ENCODE results near the gene AASDH. TPM values are rescaled to one million over a fixed set of nuclear protein-coding genes. Genes with fewer than 3 reads are reported as not detected.

AASDH gene
- total and polyA plus RNA-seq, 12 donors = 2.0 to 8.7 (median 6.2) TPM

- no peak overlapping the region for H3K4me3 ChIP-seq
- DNase-seq (no peak), ATAC-seq (no peak)
- no peaks in the 10 kb centered on the region for H3K27me3 ChIP-seq
- H3K4me1 ChIP-seq = peaks cover 4 to 17% (median 13%) of the 10 kb centered on the region in 9 donors
- intact Hi-C loops (cut with DNase I) = no loop called here
- TF ChIP-seq CTCF (IDR thresholded peaks at IDR 0.05) = no peak
- peaks cover 0 to 20% (median 0%) of the 10 kb centered on the region in 9 donors for H3K36me3 ChIP-seq
- no peak overlapping the region for H3K27ac ChIP-seq
- 96% methylated on average over 8 of the region's 8 CpGs for WGBS, 2 donors
- no peaks in the 10 kb centered on the region for H3K9me3 ChIP-seq
Measured at GRCh38 chr4:56391270-56391669, 4.0 kb upstream of the AASDH start.

GRCh38 chr4:56389558-56389957, 2.3 kb upstream of the AASDH start:
- ATAC-seq = no peak
- Histone ChIP-seq H3K4me1 (peaks cover 4 to 27% (median 18%) of the 10 kb centered on the region in 9 donors), H3K36me3 (peaks cover 0 to 5% (median 0%) of the 10 kb centered on the region in 9 donors), H3K27ac (no peak overlapping the region), H3K9me3 (no peaks in the 10 kb centered on the region), H3K27me3 (no peaks in the 10 kb centered on the region), H3K4me3 (no peak overlapping the region)
- 53 to 64% methylated on average over 1 of the region's 1 CpG for WGBS, 2 donors
- intact Hi-C loops (cut with DNase I) = loop anchor here in 2 of 10 donors (5.0 kb wide), 1 partner anchor 48 kb away; the partner anchor contains the start of genes PAICS (in 2 of the 2) and PPAT (in 2 of the 2)
- TF ChIP-seq CTCF (IDR thresholded peaks at IDR 0.05) = no peak
- no peak for DNase-seq

- Histone ChIP-seq H3K4me3 (peak overlapping the region in 9 of 10 donors; percentile 51 to 88 (median 70)), H3K4me1 (peaks cover 4 to 27% (median 18%) of the 10 kb centered on the region in 9 donors), H3K36me3 (peaks cover 0 to 5% (median 0%) of the 10 kb centered on the region in 9 donors), H3K9me3 (no peaks in the 10 kb centered on the region), H3K27me3 (no peaks in the 10 kb centered on the region), H3K27ac (peak overlapping the region in 8 of 10 donors; percentile 89 to 98 (median 96))
- no peak for DNase-seq
- 23 to 37% methylated on average over 6 of the region's 6 CpGs for WGBS, 2 donors
- no peak for TF ChIP-seq CTCF (IDR thresholded peaks at IDR 0.05)
- no peak for ATAC-seq
- intact Hi-C loops (cut with DNase I) = loop anchor here in 2 of 10 donors (5.0 kb wide), 1 partner anchor 49 kb away; the partner anchor contains the start of genes PAICS (in 2 of the 2) and PPAT (in 2 of the 2)
Measured at GRCh38 chr4:56388306-56388705, 1.0 kb upstream of the AASDH start.

- WGBS, 2 donors = 96 to 97% methylated on average over 4 of the region's 4 CpGs
- H3K27ac ChIP-seq = peak overlapping the region in 2 of 10 donors; percentile 95 to 96
- TF ChIP-seq CTCF (IDR thresholded peaks at IDR 0.05) = no peak
- H3K27me3 ChIP-seq = no peaks in the 10 kb centered on the region
- DNase-seq (no peak), ATAC-seq (no peak)
- intact Hi-C loops (cut with DNase I) = loop anchor here in 3 of 10 donors (2.0 to 5.0 kb wide), 2 partner anchors 49 to 51 kb away; partner anchors contain the start of genes PPAT (in 3 of the 3) and PAICS (in 2 of the 3)
- no peaks in the 10 kb centered on the region for H3K9me3 ChIP-seq
- peak overlapping the region in 7 of 10 donors; percentile 63 to 88 (median 73) for H3K4me3 ChIP-seq
- peaks cover 0 to 17% (median 4%) of the 10 kb centered on the region in 9 donors for H3K36me3 ChIP-seq
- H3K4me1 ChIP-seq = peaks cover 4 to 27% (median 18%) of the 10 kb centered on the region in 9 donors
Measured at GRCh38 chr4:56386091-56386490, 1.2 kb downstream of the AASDH start.

All from heart right ventricle (tissue), 16 donors.